ENCODE data around the gene ANO3.

DNA sequence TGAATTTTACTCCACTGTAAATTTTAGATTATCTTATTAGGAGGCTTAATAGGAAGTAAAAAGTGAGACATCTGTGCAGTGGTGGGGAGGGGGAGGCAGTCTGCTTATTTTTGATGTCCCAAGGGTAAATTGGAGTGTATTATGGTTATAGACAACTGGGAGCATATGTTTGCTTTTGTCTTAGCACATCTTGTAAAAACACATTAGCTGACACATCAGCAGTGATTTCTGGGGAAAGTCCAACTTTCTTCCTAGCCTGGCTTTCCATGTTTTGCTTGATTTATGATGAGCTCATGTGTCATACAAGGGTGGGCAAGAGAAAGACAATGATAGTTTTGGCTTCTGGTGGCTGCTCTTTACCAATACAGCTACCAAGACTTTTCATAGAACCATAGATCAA lies 4.0 kb downstream of the ANO3 start:
- TF ChIP-seq SUZ12 (IDR thresholded peaks at IDR 0.05; ENCODE audit: extremely low read depth, insufficient read depth, insufficient read length) (no peak), YY1 (IDR thresholded peaks at IDR 0.05; ENCODE audit: insufficient read depth, insufficient read length) (no peak)

All from NT2/D1 (cell line).